ENCODE measurements around the gene CUEDC2. TPM values are rescaled to one million over a fixed set of nuclear protein-coding genes. Genes with fewer than 3 reads are reported as not detected.

Gene CUEDC2
- total RNA-seq, 4 donors from 2014 or later: 5.2 to 35.2 (median 33.5) TPM

DNA sequence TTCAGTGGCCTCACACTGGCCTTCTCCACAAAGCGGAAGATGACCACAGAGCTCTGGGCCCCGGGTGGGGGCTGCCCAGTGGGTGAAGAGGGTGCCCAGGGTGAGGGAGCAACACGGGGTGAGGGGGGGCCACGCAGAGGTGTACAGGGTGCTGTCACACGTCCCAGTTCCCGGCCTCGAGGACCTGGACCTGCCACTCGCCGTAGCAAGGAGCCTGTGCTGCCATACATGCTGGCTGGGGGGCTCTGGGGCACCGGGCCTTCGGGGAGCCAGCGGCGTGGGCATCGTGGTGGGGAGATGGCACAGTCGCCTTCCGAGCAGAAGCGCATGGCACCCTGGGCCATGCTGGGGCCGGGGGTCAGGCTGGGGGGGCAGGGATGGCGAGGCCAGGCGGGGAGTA lies 15.7 kb downstream of the CUEDC2 start:
- in situ Hi-C loops (cut with MboI; ENCODE audit: low pct_ligation_motif_present in 1 of 4, low pct_unique_long_range_greater_than_20kb in 1 of 4, low sequenced_read_pairs in 3 of 4) (no loop called here), intact Hi-C loops (cut with DNase I; ENCODE audit: low total_unique reads) (no loop called here)
- H3K27ac ChIP-seq: no peak overlapping the region
- TF ChIP-seq POLR2A (IDR thresholded peaks at IDR 0.05) (no peak), POLR2AphosphoS5 (IDR thresholded peaks at IDR 0.05) (no peak), EP300 (IDR thresholded peaks at IDR 0.05; ENCODE audit: low read depth) (no peak)
- TF ChIP-seq, protein P1, sequence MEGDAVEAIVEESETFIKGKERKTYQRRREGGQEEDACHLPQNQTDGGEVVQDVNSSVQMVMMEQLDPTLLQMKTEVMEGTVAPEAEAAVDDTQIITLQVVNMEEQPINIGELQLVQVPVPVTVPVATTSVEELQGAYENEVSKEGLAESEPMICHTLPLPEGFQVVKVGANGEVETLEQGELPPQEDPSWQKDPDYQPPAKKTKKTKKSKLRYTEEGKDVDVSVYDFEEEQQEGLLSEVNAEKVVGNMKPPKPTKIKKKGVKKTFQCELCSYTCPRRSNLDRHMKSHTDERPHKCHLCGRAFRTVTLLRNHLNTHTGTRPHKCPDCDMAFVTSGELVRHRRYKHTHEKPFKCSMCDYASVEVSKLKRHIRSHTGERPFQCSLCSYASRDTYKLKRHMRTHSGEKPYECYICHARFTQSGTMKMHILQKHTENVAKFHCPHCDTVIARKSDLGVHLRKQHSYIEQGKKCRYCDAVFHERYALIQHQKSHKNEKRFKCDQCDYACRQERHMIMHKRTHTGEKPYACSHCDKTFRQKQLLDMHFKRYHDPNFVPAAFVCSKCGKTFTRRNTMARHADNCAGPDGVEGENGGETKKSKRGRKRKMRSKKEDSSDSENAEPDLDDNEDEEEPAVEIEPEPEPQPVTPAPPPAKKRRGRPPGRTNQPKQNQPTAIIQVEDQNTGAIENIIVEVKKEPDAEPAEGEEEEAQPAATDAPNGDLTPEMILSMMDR (IDR thresholded peaks at IDR 0.05): no peak
- H3K27me3 ChIP-seq: peaks cover 65% of the 10 kb centered on the region
- H3K36me3 ChIP-seq: no peaks in the 10 kb centered on the region
- H3K4me1 ChIP-seq: peaks cover 15 to 20% (median 16%) of the 10 kb centered on the region in 4 donors
- no peaks in the 10 kb centered on the region for H3K9me3 ChIP-seq
- DNase-seq: no peak
- 80 to 89% methylated on average over 3 to 20 of the region's 20 CpGs for WGBS, 2 donors (ENCODE audit: low coverage in 1 of 2)
- no peak overlapping the region for H3K4me3 ChIP-seq

DNA sequence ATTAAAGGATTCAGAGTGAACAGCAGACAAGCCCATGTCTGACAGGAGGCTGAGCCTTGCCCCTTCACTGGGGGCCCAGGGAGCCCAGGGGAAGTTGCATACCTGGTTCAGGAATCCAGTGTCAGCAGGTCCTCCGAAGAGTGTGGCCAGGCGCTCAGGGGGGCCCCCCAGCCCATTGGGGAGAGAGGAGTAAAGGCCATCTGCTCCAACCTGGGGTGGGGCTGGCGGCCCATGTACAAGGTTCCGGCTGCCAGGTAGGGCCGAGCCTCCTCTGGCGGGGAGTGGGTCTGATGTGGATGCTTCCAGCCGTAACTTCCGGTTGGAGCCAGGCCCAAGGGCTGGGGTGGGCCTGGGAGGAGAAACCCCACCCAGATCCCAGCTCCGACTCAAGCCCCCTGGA lies 16.1 kb downstream of the CUEDC2 start:
- DNase-seq: no peak
- Histone ChIP-seq H3K4me1 (peaks cover 15 to 16% (median 16%) of the 10 kb centered on the region in 4 donors), H3K27ac (no peak overlapping the region), H3K36me3 (no peaks in the 10 kb centered on the region), H3K27me3 (peaks cover 69% of the 10 kb centered on the region), H3K4me3 (no peak overlapping the region), H3K9me3 (no peaks in the 10 kb centered on the region)
- TF ChIP-seq POLR2AphosphoS5 (IDR thresholded peaks at IDR 0.05) (no peak), EP300 (IDR thresholded peaks at IDR 0.05; ENCODE audit: low read depth) (no peak), POLR2A (IDR thresholded peaks at IDR 0.05) (no peak)
- TF ChIP-seq, protein P1 (IDR thresholded peaks at IDR 0.05): no peak
- WGBS, 2 donors (ENCODE audit: low coverage in 1 of 2): 81% methylated on average over 9 of the region's 9 CpGs; no CpG with 5 or more reads in 1 of the 2 donors
- in situ Hi-C loops (cut with MboI; ENCODE audit: low pct_ligation_motif_present in 1 of 4, low pct_unique_long_range_greater_than_20kb in 1 of 4, low sequenced_read_pairs in 3 of 4): no loop called here
- intact Hi-C loops (cut with DNase I; ENCODE audit: low total_unique reads): no loop called here

DNA sequence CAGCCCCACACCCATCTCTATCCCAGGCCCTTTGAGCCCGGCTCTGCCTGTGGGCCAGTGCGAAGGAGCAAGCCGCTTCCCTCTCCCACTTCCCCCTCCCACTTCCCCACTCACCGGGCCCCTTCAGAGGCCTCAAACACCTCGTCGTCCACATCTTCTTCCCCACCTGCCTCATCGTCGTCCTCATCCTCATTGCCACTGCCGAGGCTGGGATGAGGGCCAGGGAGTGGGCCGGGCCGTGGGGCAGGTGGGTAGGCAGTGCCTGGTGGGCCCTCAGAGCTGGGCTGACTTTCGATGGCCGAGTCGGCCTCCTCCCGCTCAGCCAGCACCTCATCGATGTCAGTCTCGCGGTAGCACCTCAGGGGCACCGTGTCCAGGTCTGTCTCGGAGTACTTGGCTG lies 17.6 kb downstream of the CUEDC2 start:
- TF ChIP-seq POLR2AphosphoS5 (IDR thresholded peaks at IDR 0.05) (no peak), EP300 (IDR thresholded peaks at IDR 0.05; ENCODE audit: low read depth) (no peak), POLR2A (IDR thresholded peaks at IDR 0.05) (no peak)
- TF ChIP-seq, protein P1 (IDR thresholded peaks at IDR 0.05): no peak

DNA sequence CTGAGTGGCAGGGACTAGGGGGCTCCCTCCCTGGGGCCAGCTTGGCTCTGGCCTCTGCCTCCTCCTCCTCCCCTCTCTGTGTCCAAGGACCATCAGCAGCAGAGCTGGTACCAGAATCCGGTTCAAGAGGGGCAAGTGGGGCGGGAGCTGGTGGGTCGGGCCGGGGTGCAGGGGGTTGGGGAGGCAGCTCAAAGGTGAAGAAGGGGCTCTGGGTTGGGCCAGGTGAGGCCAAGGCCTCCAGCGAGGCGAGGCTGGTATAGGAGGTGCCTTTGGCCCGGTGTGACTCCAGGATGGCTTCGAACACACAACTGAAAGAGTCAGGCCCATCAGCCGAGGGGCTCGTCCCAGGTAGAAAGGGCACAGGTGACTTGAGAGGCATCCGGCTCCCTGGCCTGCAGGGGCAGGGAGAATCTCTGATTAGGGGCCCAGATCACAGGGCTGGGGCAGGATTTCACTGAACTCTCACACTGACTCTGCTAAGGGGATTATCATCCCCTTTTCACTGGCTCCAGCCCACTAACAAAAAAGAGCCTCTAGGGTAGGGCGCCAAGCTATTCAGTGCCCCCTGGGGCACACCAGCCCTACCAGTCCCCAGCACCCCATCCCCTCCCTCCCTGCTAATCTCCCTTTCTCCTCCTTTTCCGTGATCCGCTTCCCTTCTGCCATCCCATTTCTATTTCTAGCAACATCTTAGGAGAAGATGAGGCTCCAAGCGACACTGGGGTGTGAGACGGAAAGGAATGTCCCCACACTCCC lies 18.4 kb downstream of the CUEDC2 start:
- Histone ChIP-seq H3K27me3 (peaks cover 90% of the 10 kb centered on the region), H3K4me1 (peaks cover 8 to 18% (median 13%) of the 10 kb centered on the region in 4 donors), H3K36me3 (no peaks in the 10 kb centered on the region), H3K9me3 (no peaks in the 10 kb centered on the region), H3K27ac (no peak overlapping the region), H3K4me3 (no peak overlapping the region)
- intact Hi-C loops (cut with DNase I; ENCODE audit: low total_unique reads): no loop called here
- no peak for TF ChIP-seq POLR2A (IDR thresholded peaks at IDR 0.05)
- no peak for TF ChIP-seq POLR2AphosphoS5 (IDR thresholded peaks at IDR 0.05)
- no peak for TF ChIP-seq EP300 (IDR thresholded peaks at IDR 0.05; ENCODE audit: low read depth)
- TF ChIP-seq, protein P1 (IDR thresholded peaks at IDR 0.05): no peak
- no peak for DNase-seq
- in situ Hi-C loops (cut with MboI; ENCODE audit: low pct_ligation_motif_present in 1 of 4, low pct_unique_long_range_greater_than_20kb in 1 of 4, low sequenced_read_pairs in 3 of 4): no loop called here
- WGBS, 2 donors (ENCODE audit: low coverage in 1 of 2): 80 to 82% methylated on average over 3 to 13 of the region's 16 CpGs

More for the DNA sequence above, 17.6 kb downstream of the CUEDC2 start:
- H3K27me3 ChIP-seq: peaks cover 85% of the 10 kb centered on the region
- no peaks in the 10 kb centered on the region for H3K9me3 ChIP-seq
- in situ Hi-C loops (cut with MboI; ENCODE audit: low pct_ligation_motif_present in 1 of 4, low pct_unique_long_range_greater_than_20kb in 1 of 4, low sequenced_read_pairs in 3 of 4): no loop called here
- H3K4me3 ChIP-seq: no peak overlapping the region
- intact Hi-C loops (cut with DNase I; ENCODE audit: low total_unique reads): no loop called here
- H3K36me3 ChIP-seq: no peaks in the 10 kb centered on the region
- DNase-seq: no peak
- H3K4me1 ChIP-seq: peaks cover 10 to 21% (median 17%) of the 10 kb centered on the region in 4 donors
- no peak overlapping the region for H3K27ac ChIP-seq
- WGBS, 2 donors (ENCODE audit: low coverage in 1 of 2): 20 to 48% methylated on average over 1 to 20 of the region's 20 CpGs

Measured in transverse colon (tissue), 4 donors.